ENCODE measurements around the gene HSPA1L.

DNA sequence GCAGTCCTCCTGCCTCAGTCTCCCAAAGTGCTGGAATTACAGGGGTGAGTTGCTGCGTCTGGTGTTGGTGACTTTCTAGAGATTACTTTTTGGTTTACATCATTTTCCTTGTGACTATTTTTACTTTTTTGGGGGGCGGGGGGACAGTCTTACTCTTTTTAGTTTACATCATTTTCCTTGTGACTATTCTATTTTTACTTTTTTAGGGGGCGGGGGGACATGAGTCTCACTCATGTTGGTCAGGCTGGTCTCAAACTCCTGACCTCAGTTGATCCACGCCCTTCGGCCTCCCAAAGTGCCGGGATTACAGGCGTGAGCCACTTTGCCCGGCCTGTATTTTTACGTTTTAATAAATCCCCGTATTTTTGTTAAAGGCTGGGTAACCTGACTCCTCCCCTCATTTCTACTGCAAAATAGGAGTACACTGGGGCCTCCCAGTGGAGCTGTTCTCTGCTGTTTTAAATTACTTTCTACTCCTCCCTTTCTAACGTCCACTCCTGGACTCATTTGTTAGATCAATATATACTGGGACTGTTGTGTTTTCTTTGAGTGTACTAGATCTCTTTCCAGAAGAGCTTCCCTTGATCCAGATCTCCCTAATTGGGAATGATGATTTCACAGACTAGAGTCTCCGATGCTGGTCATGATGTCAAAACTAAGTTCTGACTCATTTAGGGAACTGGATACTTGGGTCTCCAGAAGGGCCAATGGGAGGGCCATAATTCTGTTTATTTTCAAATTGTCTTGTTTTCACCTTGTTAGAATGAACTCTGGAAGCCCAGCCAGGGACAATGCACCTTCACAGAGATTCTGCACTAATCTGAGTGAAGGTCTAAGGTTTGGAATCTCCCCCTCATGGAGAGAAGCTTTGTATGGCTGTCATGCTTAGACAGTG lies 21.6 kb upstream of the HSPA1L start:
- TF ChIP-seq POLR2AphosphoS5 (IDR thresholded peaks at IDR 0.05; ENCODE audit: low read depth, low read length): no peak
- no peak for TF ChIP-seq FOXP2 (optimal IDR thresholded peaks at IDR 0.05; ENCODE audit: borderline replicate concordance, extremely low read depth, extremely low read length, insufficient read depth)
- TF ChIP-seq SIN3A (IDR thresholded peaks at IDR 0.05; ENCODE audit: borderline replicate concordance, insufficient read depth, low read length): no peak
- no peak for TF ChIP-seq REST (IDR thresholded peaks at IDR 0.05; ENCODE audit: insufficient read depth in 1 of 2, low read depth in 2 of 2, low read length in 2 of 2)
